Left forelimb (tissue), 1 donor: ENCODE results near the gene HOXA10.
A peak's percentile ranks its signal among the peaks of the same experiment; 100 is the strongest.

Experiments used
- DNase-seq: peaks from one replicate; pipeline ENCODE4 v3.0.0-alpha.2; 2018; ENCODE audit warnings: low spot score

Gene HOXA10

DNA sequence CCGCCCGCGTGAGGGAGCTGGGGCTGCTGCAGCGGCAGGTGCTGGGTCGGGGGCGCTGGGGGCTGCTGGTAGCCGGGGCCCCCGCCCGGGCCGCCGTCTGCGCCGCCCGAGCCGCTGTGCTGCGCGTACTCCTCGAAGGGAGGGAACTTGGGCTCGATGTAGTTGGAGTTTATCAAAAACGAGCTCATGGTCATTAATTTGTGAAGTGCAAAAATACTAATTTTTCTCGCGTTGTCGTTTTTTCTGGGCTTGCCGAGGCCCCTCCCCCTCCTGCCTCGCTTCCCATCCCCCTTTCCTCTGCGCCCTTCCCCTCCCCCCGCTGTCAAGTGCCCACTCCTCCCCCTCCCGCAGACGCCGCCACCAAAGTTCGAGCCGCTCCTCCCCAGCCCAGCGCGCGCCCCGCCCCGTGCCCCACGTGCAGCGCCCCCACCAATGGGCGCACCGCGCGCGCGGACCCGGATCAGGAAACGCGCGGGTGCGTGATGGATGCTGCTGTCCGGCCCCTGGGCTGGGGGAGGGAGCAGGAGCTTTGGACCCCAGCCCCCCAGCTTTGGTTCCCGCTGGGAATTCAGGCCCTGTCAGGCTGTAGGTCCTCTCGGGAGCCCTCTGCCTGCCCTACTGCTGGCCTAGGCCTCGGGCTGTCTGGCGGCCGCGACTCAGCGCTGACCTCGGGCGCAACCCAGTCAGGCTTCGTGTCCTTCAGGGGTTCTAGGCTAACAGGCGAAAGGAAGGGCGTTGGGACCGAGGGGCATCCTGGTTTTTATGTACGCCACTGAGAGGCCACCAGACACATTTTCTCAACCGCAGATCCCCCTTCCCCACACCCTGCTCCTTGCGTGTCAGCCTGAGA lies 43.4 kb downstream of the HOXA10 start, which contains the start of gene HOXA4:
TSS of gene HOXA4 (minus strand) at position 218 of the 850 bp plus-strand sequence. CDS start at position 194, 24 bp downstream.
- DNase-seq, result peak; percentile 95

GRCh38 chr7:27129729-27130539 lies 44.2 kb downstream of the HOXA10 start:
- peak; percentile 74 for DNase-seq

DNA sequence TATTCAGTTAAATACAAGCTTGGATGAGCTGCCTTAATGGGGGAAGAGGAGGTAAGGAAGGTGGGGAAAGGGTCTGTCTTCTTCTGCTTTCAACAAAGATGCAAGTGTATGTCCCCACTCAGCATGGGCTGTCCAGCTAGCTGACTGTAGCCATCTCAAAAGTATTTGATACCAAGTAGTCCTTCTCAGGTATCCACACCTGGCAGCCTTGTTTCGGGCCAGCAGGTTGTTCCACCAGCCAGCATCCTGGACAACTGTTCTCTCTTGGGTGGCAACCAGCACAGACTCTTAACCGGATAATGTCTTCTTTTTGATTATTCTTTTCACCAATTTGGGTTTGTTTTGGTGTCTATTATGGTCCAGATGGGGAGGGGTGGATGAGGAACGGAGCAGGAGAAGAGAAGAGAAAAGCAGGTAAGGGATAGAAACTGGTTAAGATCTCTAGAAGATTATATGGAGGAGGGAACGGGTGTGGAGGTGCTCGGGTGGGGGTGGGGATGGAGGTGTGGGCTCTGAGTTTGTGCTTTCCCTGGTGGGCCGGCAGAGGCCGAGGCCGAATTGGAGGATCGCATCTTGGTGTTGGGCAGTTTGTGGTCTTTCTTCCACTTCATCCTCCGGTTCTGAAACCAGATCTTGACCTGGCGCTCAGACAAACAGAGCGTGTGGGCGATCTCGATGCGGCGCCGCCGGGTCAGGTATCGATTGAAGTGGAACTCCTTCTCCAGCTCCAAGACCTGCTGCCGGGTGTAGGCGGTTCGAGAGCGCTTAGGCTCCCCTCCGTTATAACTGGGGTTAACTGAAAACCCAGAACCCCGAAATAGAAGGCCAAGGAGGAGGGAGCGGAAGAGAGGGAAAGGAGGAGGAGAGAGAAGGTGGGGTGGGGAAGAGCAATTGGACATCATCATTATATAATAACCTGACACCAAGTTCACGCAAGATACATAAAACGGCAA lies 45.1 kb downstream of the HOXA10 start:
- peak; percentile 56 for DNase-seq

- peak; percentile 61 for DNase-seq
Observed at GRCh38 chr7:27128034-27128433, 46.1 kb downstream of the HOXA10 start.

GRCh38 chr7:27126596-27127327 lies 47.4 kb downstream of the HOXA10 start:
- DNase-seq, result no peak

- no peak for DNase-seq
Observed at GRCh38 chr7:27125986-27126394, 48.1 kb downstream of the HOXA10 start.

DNA sequence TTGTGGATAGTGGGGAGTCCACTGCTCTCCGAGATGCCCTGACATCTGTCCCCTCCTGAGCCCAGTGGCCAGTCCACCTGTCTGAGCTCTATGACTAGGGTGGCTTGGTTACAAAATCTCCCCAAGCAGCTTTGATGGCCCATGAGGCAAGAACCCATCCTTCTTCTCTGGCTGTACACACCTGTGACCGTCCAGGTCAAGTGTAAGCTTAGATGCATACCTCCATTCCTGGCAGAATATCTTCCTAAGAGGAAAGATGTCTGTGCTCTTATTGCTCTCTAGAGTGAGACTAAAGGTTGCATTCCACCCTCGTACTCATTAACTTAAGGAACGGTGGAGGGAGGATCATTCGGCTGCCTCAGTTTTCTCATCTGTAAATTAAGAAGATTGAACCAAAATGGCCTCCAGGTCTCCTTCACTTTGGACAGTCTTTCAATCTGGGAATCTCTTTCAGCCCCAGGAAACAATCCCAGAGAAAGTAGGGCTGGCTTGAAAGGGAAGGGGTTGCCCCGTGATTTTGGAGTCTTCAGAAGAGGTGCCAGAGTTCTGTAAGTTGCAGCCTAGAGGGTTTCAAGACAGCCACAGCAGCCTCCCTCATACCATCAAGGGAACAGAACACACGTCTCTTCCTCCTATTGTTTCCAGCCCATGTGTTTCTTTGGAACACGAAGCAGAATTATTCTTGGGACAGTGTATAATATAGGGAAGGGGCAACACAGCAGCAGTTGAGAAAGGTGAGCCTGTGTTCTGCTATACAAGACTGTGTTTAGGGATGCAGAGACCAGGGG lies 49.0 kb downstream of the HOXA10 start:
- DNase-seq, result no peak

- DNase-seq, result peak; percentile 30
Observed at GRCh38 chr7:27124096-27124901, 49.8 kb downstream of the HOXA10 start.

GRCh38 chr7:27123477-27124053 lies 50.6 kb downstream of the HOXA10 start:
- peak; percentile 54 for DNase-seq

GRCh38 chr7:27123007-27123476 lies 51.1 kb downstream of the HOXA10 start:
- peak; percentile 62 for DNase-seq

DNA sequence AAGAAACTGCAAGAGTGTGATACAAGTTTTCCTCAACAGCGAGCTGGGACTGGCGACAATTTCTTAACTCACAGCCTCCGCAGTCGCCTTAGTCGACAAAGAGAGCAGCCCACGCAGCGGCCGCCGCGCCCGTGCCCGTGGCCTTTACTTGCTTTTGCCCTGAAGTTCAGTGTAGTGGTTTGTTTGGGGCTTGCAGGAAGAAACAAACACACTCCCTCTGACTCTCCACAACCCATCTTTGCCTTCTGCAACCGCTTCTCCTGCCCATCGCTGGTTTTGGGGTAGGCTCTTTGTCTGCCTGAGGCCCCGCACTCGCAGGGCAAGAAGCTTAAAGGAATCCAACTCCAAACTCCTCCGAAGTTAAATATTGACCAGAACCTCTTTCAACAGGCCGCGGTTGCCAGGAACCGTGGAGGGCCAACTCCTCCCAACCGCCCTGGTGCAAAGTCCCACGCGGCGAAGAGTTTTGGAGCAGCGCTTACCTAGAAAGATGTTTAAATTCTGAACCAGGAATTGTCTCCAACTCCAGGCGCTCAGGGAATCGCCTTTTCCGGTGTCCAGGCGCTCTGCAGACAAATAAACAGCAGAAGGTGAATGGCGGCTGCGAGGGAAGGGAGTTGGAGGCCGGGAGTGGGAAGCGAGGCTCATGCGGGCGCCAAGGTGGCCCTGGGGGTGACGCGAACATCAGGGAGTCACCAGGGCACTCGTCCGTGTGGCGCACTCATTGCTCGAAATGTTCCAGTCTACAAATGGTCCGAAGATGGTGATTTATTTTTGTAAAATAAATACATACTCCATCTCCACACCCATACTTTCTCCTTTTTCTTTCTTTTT lies 51.8 kb downstream of the HOXA10 start:
- DNase-seq, result peak; percentile 40

GRCh38 chr7:27121684-27122076 lies 52.4 kb downstream of the HOXA10 start:
- DNase-seq, result no peak
